HUES64 (cell line): ENCODE data around the gene LENG8.
"Not testable (repeated sequence)": the region's sequence is repeated elsewhere in the genome, so short reads cannot be mapped to it uniquely, and the experiment has no call there.

ENCODE experiments used
- H3K27ac ChIP-seq: 2 replicates; pipeline ENCODE4 v1.7.0; 2013; ENCODE audit warnings: low read depth, low read length, inconsistent platforms
- H3K27me3 ChIP-seq: 2 replicates; pipeline ENCODE4 v1.6.1; 2013; ENCODE audit warnings: mild to moderate bottlenecking, low read length; ENCODE audit not compliant: insufficient read depth
- H3K36me3 ChIP-seq: 2 replicates; pipeline ENCODE4 v1.6.1; 2013; ENCODE audit warnings: mild to moderate bottlenecking, low read length; ENCODE audit not compliant: insufficient read depth
- H3K4me1 ChIP-seq: 2 replicates; pipeline ENCODE4 v1.6.1; 2013; ENCODE audit warnings: mild to moderate bottlenecking, low read length, moderate library complexity; ENCODE audit not compliant: insufficient read depth
- H3K4me3 ChIP-seq: 2 replicates; pipeline ENCODE4 v1.5.1; 2013; ENCODE audit warnings: mild to moderate bottlenecking, low read length, moderate library complexity
- H3K9ac ChIP-seq: 2 replicates; pipeline ENCODE4 v1.6.1; 2013; ENCODE audit warnings: mild to moderate bottlenecking, low read depth, low read length
- H3K9me3 ChIP-seq: 2 replicates; pipeline ENCODE4 v1.6.1; 2013; ENCODE audit warnings: low read depth, low read length; ENCODE audit not compliant: insufficient read depth
- WGBS: fragments of 150-250, 120-280 bp; methylation state at CpG from one replicate; pipeline ENCODE4 v1.1.7; 2013; ENCODE audit warnings: missing lambda C conversion rate; 5-methylcytosine and 5-hydroxymethylcytosine counted together

Gene LENG8

DNA sequence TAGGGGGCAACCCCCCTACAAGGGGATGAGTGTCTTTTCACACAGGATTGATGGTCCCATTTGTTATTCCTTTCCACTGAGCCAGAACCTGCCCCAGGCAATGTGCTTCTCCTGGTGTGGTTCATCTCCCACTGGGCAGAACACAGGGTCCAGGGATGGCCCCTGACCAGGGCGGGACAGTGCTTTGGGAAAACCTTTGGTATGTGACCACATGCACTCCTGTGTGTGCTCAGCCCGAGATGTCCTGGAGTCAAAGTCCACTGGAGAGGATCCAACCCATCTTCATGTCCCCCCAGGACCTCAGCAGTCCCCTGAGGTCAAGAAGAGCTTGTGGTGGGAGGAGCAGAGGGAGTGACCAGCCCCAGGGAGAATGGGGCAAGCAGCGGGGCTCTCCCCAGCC lies 59.5 kb downstream of the LENG8 start:
- H3K4me3 ChIP-seq, H3K36me3 ChIP-seq, H3K9ac ChIP-seq, H3K27me3 ChIP-seq, H3K27ac ChIP-seq, H3K4me1 ChIP-seq: not testable (repeated sequence)
- 83% methylated on average over 2 of the region's 3 CpGs for WGBS
- peaks cover 35% of the 10 kb centered on the region for H3K9me3 ChIP-seq

DNA sequence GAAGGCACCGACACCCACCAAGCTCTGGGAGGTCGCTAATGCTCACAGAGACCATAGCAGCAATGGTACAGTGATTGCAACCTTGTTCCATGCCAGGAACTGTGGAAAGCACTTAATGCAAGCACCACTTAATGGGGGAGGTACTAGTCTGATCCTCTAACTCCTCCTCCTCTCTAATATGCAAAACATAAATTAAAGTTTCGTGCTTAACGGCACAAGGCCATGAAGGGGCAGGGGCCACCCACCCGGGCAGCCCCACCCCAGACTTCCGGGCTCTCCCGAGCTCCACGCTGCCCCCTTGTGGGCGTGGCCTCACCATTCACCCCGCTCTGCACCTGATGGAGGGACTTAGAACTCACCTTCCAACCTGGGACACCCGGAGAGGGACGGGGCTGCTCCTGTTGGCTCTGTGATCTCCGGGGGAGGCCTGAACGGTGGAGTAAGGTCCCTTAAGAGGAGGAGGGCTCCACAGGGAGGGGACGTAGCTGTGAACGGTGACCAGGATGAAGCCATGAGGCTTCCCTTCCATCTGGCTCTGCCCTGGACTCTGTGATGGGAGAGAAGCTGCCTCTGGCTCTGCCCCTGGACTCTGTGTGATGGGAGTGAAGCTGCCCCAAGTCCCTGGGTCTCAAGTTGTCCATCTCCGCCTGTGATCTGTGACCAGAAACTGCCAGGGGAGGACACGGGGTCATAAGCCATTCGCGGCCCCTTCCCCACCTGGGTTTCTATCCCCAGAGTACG lies 60.4 kb downstream of the LENG8 start:
- H3K9ac ChIP-seq, H3K4me1 ChIP-seq, H3K36me3 ChIP-seq, H3K27me3 ChIP-seq, H3K27ac ChIP-seq, H3K4me3 ChIP-seq: not testable (repeated sequence)
- 84% methylated on average over 5 of the region's 21 CpGs for WGBS
- peaks cover 38% of the 10 kb centered on the region for H3K9me3 ChIP-seq
